IMR-90 (cell line): ENCODE results near the gene CR1L. TPM values are rescaled to one million over a fixed set of nuclear protein-coding genes. Genes with fewer than 3 reads are reported as not detected.

Experiments used
- ATAC-seq: fragments of 200-7000 bp; cut with Tn5 transposase; 2 replicates; pipeline ENCODE4 v1.9.1; 2020; ENCODE audit warnings: low read depth, mild to moderate bottlenecking, moderate library complexity
- BruUV-seq: library from RNA; stranded (reverse); fragments of 400-500 nt; replicated peaks from 2 replicates; lab custom pipeline; 2021; lab: Mats Ljungman, UMichigan
- CTCF ChIA-PET: fragments of 300-600 bp; formaldehyde crosslinking; extraction: SDS; loops from one replicate; lab custom pipeline; 2021; ENCODE audit warnings: antibody characterized with exemption; lab: Yijun Ruan, JAX
- POLR2A ChIA-PET: fragments of 300-600 bp; sonication (Branson Sonifier 250); formaldehyde crosslinking; loops from one replicate; lab custom pipeline; 2022; ENCODE audit warnings: antibody characterized with exemption; ENCODE audit not compliant: unreplicated experiment; lab: Charles Lee
- DNase-seq: peaks from one replicate; pipeline ENCODE4 v3.0.0; 2013
- H2AFZ ChIP-seq: replicated peaks from 2 replicates; pipeline ENCODE3; 2013; ENCODE audit warnings: low read length, mild to moderate bottlenecking; ENCODE audit not compliant: poor library complexity
- H2AK5ac ChIP-seq: 2 replicates; pipeline ENCODE4 v1.6.1; 2013; ENCODE audit warnings: low read depth, low read length, inconsistent platforms
- H2AK9ac ChIP-seq: replicated peaks from 2 replicates; pipeline ENCODE3; 2013; ENCODE audit warnings: mild to moderate bottlenecking, low read depth, low read length, moderate library complexity; ENCODE audit not compliant: poor library complexity
- H2BK120ac ChIP-seq: 2 replicates; pipeline ENCODE4 v1.6.1; 2013; ENCODE audit warnings: low read depth, low read length, inconsistent platforms
- H2BK15ac ChIP-seq: 3 replicates; pipeline ENCODE4 v1.6.1; 2013; ENCODE audit warnings: low read depth, low read length, inconsistent platforms
- H2BK20ac ChIP-seq: 2 replicates; pipeline ENCODE4 v1.6.1; 2013; ENCODE audit warnings: low read depth, mild to moderate bottlenecking, inconsistent platforms, low read length, moderate library complexity
- H2BK5ac ChIP-seq: 2 replicates; pipeline ENCODE4 v1.6.1; 2013; ENCODE audit warnings: mild to moderate bottlenecking, low read depth, low read length, inconsistent platforms; ENCODE audit not compliant: poor library complexity, severe bottlenecking
- H3K14ac ChIP-seq: replicated peaks from 2 replicates; pipeline ENCODE4 v1.6.1; 2013; ENCODE audit warnings: low read depth, low read length, inconsistent platforms
- H3K18ac ChIP-seq: 2 replicates; pipeline ENCODE4 v1.6.1; 2013; ENCODE audit warnings: low read depth, low read length, control low read depth
- H3K23ac ChIP-seq: 2 replicates; pipeline ENCODE4 v1.6.1; 2013; ENCODE audit warnings: low read depth, low read length, inconsistent platforms
- H3K27ac ChIP-seq: 2 replicates; pipeline ENCODE4 v1.5.1; 2013; ENCODE audit warnings: mild to moderate bottlenecking, control low read depth, low read length; ENCODE audit not compliant: insufficient read depth
- H3K27me3 ChIP-seq: 2 replicates; pipeline ENCODE4 v1.6.1; 2013; ENCODE audit warnings: low read length; ENCODE audit not compliant: control insufficient read depth, insufficient read depth
- H3K36me3 ChIP-seq: 2 replicates; pipeline ENCODE4 v1.6.1; 2013; ENCODE audit warnings: low read length, mixed read lengths; ENCODE audit not compliant: control insufficient read depth, insufficient read depth
- H3K4ac ChIP-seq: 2 replicates; pipeline ENCODE4 v1.6.1; 2013; ENCODE audit warnings: low read depth, low read length, inconsistent platforms
- H3K4me1 ChIP-seq: 2 replicates; pipeline ENCODE4 v1.6.1; 2013; ENCODE audit warnings: low read length, mixed read lengths; ENCODE audit not compliant: control insufficient read depth, insufficient read depth
- H3K4me2 ChIP-seq: 2 replicates; pipeline ENCODE4 v1.6.1; 2013; ENCODE audit warnings: low read depth, mild to moderate bottlenecking, control low read depth, low read length, moderate library complexity
- H3K4me3 ChIP-seq: 2 replicates; pipeline ENCODE4 v1.5.1; 2013; ENCODE audit warnings: low read depth, mild to moderate bottlenecking, control low read depth, low read length, moderate library complexity; ENCODE audit not compliant: insufficient read depth
- H3K56ac ChIP-seq: 2 replicates; pipeline ENCODE4 v1.6.1; 2013; ENCODE audit warnings: low read length, inconsistent platforms; ENCODE audit not compliant: insufficient read depth; ENCODE audit errors: extremely low read depth
- H3K79me1 ChIP-seq, 2 experiments: 2 replicates each; pipeline ENCODE4 v1.6.1; 2013; ENCODE audit warnings: low read length in 2 of 2, inconsistent platforms in 1 of 2, low read depth in 1 of 2
- H3K9ac ChIP-seq: 2 replicates; pipeline ENCODE4 v1.6.1; 2013; ENCODE audit warnings: low read depth, low read length, control low read depth
- H3K9me1 ChIP-seq: 2 replicates; pipeline ENCODE4 v1.6.1; 2013; ENCODE audit warnings: low read length, inconsistent platforms; ENCODE audit not compliant: insufficient read depth
- H3K9me3 ChIP-seq: 2 replicates; pipeline ENCODE4 v1.6.1; 2013; ENCODE audit warnings: low read length; ENCODE audit not compliant: control insufficient read depth, insufficient read depth
- H4K20me1 ChIP-seq: 2 replicates; pipeline ENCODE4 v1.6.1; 2013; ENCODE audit warnings: low read length, inconsistent platforms; ENCODE audit not compliant: insufficient read depth
- H4K5ac ChIP-seq: 2 replicates; pipeline ENCODE4 v1.6.1; 2013; ENCODE audit warnings: mild to moderate bottlenecking, low read depth, low read length, control low read depth
- H4K8ac ChIP-seq, 2 experiments: 2 replicates each; pipeline ENCODE4 v1.6.1; 2013; ENCODE audit warnings: low read depth in 2 of 2, low read length in 2 of 2, control low read depth in 1 of 2, inconsistent platforms in 1 of 2
- H4K91ac ChIP-seq: 2 replicates; pipeline ENCODE4 v1.6.1; 2013; ENCODE audit warnings: low read depth, low read length, inconsistent platforms; ENCODE audit not compliant: insufficient read depth
- CEBPB ChIP-seq: IDR thresholded peaks from 2 replicates; pipeline ENCODE4 v1.6.1; 2012; ENCODE audit warnings: low read depth, low read length, improper control_type of control experiment
- FOS ChIP-seq: fragments of 150-350 bp; IDR thresholded peaks from 2 replicates; pipeline ENCODE4 v1.6.1; 2016; ENCODE audit warnings: low read depth, low read length
- MAZ ChIP-seq: IDR thresholded peaks from 2 replicates; pipeline ENCODE4 v1.6.1; 2012; ENCODE audit warnings: low read depth, mild to moderate bottlenecking, low read length, improper control_type of control experiment, moderate library complexity, borderline replicate concordance
- MXI1 ChIP-seq: IDR thresholded peaks from 2 replicates; pipeline ENCODE4 v1.6.1; 2012; ENCODE audit warnings: low read depth, mild to moderate bottlenecking, low read length, moderate library complexity, borderline replicate concordance
- RAD21 ChIP-seq: IDR thresholded peaks from 2 replicates; pipeline ENCODE4 v1.6.1; 2012; ENCODE audit warnings: low read length, improper control_type of control experiment
- RCOR1 ChIP-seq: IDR thresholded peaks from 2 replicates; pipeline ENCODE4 v1.6.1; 2012; ENCODE audit warnings: mild to moderate bottlenecking, low read length, improper control_type of control experiment; ENCODE audit not compliant: insufficient replicate concordance
- RFX5 ChIP-seq: IDR thresholded peaks from 2 replicates; pipeline ENCODE4 v1.8.0; 2012; ENCODE audit warnings: low read depth, mild to moderate bottlenecking, low read length, moderate library complexity
- WGBS, 2 experiments: methylation state at CpG; one replicate each; pipeline versions ENCODE4 v1.1.5 to v1.1.7; 2013; ENCODE audit warnings: missing lambda C conversion rate in 2 of 2; ENCODE audit not compliant: insufficient read length in 1 of 2; ENCODE audit errors: extremely low coverage in 2 of 2; 5-methylcytosine and 5-hydroxymethylcytosine counted together
- dilution Hi-C: fragments of 300-500 bp; cut with HindIII; formaldehyde crosslinking; loops from one replicate; pipeline ENCODE4 v1.14.3; 2018; ENCODE audit warnings: low sequenced_read_pairs; ENCODE audit not compliant: unreplicated experiment
- in situ Hi-C: fragments of 300-500 bp; cut with MboI; formaldehyde crosslinking; loops from 3 replicates; pipeline ENCODE4 v1.14.3; 2019; ENCODE audit warnings: low sequenced_read_pairs, inconsistent platforms, mixed read lengths
- intact Hi-C: fragments of 100-400 bp; cut with micrococcal nuclease; formaldehyde crosslinking; loops from 2 replicates; pipeline ENCODE4 v1.10.0; 2022
- polyA plus RNA-seq, 3 experiments: library from polyadenylated mRNA; depleted of rRNA; stranded (reverse); fragments of >200 nt; gene quantifications; 2 replicates each; pipeline ENCODE4 v1.2.3, GENCODE V29; 2012; ENCODE audit warnings: low replicate concordance in 1 of 3
- total RNA-seq: library from RNA; depleted of rRNA; stranded (reverse); fragments of >200 nt; gene quantifications from 2 replicates; pipeline ENCODE4 v1.2.3, GENCODE V29; 2012
- TF ChIP-seq, protein P1 (sequence below): conservative IDR thresholded peaks from 2 replicates; pipeline ENCODE4 v1.5.1; 2012; ENCODE audit warnings: mild to moderate bottlenecking, low read depth, low read length, improper control_type of control experiment
- TF ChIP-seq, protein P2 (sequence below): fragments of 150-350 bp; IDR thresholded peaks from 2 replicates; pipeline ENCODE4 v1.6.1; 2017; ENCODE audit warnings: mild to moderate bottlenecking, antibody characterized with exemption, low read length, low read depth
- TF ChIP-seq, protein P3 (sequence below): fragments of 150-350 bp; IDR thresholded peaks from 2 replicates; pipeline ENCODE4 v1.6.1; 2016; ENCODE audit warnings: low read depth, mild to moderate bottlenecking, low read length, moderate library complexity, borderline replicate concordance

The CR1L gene
- total and polyA plus RNA-seq, 2 of the 4 experiments (the other 2 are of a cell fraction): not detected

DNA sequence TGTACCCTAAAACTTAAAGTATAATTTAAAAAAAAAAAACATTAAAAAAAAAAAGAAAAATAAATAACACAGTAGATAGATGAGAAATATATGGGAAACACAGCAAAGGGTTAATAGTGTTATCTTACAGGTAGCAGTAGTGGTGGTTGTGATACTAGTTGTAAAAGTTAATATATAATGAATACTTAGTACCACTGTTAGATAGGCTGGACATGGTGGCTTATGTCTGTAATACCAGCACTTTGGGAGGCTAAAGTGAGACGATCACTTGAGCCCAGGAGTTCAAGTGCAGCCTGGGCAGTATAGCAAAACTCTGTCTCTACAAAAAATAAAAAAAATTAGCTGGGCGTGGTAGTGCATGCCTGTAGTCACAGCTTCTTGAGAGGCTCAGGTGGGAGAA lies 74.3 kb downstream of the CR1L start:
- no peak overlapping the region for H4K8ac ChIP-seq
- no peaks in the 10 kb centered on the region for H4K20me1 ChIP-seq
- no TSS peak for BruUV-seq
- no peaks in the 10 kb centered on the region for H3K4me1 ChIP-seq
- ChIA-PET CTCF (no interaction called here), POLR2A (no interaction called here)
- no peak overlapping the region for H2BK5ac ChIP-seq
- no peaks in the 10 kb centered on the region for H3K79me1 ChIP-seq
- H3K4me3 ChIP-seq: no peak overlapping the region
- TF ChIP-seq, protein P1, sequence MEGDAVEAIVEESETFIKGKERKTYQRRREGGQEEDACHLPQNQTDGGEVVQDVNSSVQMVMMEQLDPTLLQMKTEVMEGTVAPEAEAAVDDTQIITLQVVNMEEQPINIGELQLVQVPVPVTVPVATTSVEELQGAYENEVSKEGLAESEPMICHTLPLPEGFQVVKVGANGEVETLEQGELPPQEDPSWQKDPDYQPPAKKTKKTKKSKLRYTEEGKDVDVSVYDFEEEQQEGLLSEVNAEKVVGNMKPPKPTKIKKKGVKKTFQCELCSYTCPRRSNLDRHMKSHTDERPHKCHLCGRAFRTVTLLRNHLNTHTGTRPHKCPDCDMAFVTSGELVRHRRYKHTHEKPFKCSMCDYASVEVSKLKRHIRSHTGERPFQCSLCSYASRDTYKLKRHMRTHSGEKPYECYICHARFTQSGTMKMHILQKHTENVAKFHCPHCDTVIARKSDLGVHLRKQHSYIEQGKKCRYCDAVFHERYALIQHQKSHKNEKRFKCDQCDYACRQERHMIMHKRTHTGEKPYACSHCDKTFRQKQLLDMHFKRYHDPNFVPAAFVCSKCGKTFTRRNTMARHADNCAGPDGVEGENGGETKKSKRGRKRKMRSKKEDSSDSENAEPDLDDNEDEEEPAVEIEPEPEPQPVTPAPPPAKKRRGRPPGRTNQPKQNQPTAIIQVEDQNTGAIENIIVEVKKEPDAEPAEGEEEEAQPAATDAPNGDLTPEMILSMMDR: no peak
- TF ChIP-seq MXI1: no peak
- no peak for TF ChIP-seq FOS
- TF ChIP-seq RAD21: no peak
- TF ChIP-seq, protein P2, sequence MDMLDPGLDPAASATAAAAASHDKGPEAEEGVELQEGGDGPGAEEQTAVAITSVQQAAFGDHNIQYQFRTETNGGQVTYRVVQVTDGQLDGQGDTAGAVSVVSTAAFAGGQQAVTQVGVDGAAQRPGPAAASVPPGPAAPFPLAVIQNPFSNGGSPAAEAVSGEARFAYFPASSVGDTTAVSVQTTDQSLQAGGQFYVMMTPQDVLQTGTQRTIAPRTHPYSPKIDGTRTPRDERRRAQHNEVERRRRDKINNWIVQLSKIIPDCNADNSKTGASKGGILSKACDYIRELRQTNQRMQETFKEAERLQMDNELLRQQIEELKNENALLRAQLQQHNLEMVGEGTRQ: no peak
- TF ChIP-seq, protein P3, sequence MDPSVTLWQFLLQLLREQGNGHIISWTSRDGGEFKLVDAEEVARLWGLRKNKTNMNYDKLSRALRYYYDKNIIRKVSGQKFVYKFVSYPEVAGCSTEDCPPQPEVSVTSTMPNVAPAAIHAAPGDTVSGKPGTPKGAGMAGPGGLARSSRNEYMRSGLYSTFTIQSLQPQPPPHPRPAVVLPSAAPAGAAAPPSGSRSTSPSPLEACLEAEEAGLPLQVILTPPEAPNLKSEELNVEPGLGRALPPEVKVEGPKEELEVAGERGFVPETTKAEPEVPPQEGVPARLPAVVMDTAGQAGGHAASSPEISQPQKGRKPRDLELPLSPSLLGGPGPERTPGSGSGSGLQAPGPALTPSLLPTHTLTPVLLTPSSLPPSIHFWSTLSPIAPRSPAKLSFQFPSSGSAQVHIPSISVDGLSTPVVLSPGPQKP: no peak
- TF ChIP-seq RFX5: no peak
- TF ChIP-seq MAZ: no peak
- no peak for TF ChIP-seq RCOR1
- TF ChIP-seq CEBPB: no peak
- H2AK9ac ChIP-seq: no peak overlapping the region
- no peaks in the 10 kb centered on the region for H3K36me3 ChIP-seq
- H3K27ac ChIP-seq: no peak overlapping the region
- H3K4me2 ChIP-seq: no peak overlapping the region
- H2AFZ ChIP-seq: no peak overlapping the region
- H3K14ac ChIP-seq: no peak overlapping the region
- H3K9me3 ChIP-seq: no peaks in the 10 kb centered on the region
- H3K4ac ChIP-seq: no peak overlapping the region
- H3K9me1 ChIP-seq: no peaks in the 10 kb centered on the region
- H3K56ac ChIP-seq: no peak overlapping the region
- no peak overlapping the region for H2BK20ac ChIP-seq
- H2BK15ac ChIP-seq: no peak overlapping the region
- in situ Hi-C loops (no loop called here), intact Hi-C loops (no loop called here), dilution Hi-C loops (no loop called here)
- ATAC-seq (no peak), DNase-seq (no peak)
- H4K91ac ChIP-seq: no peak overlapping the region
- H3K9ac ChIP-seq: no peak overlapping the region
- H3K27me3 ChIP-seq: 0 out of 2 replicates have a peak, but pooled peaks cover 2% of the 10 kb centered on the region
- no peak overlapping the region for H3K23ac ChIP-seq
- no peak overlapping the region for H2BK120ac ChIP-seq
- WGBS, 2 experiments: 40% methylated on average over 1 of the region's 2 CpGs; no CpG with 5 or more reads in 1 of the 2 experiments
- H2AK5ac ChIP-seq: no peak overlapping the region
- H3K18ac ChIP-seq: no peak overlapping the region
- H4K5ac ChIP-seq: no peak overlapping the region
